Measurements from ENCODE around the gene LENG9.

LENG9 gene

GRCh38 chr19:54456423-54457373, 6.9 kb downstream of the LENG9 start:
- Histone ChIP-seq H3K79me1 (ENCODE audit: low read depth, low read length) (peaks cover 31% of the 10 kb centered on the region), H3K4me2 (ENCODE audit: insufficient read depth, low read length, poor library complexity, severe bottlenecking) (no peak overlapping the region), H3K4me3 (ENCODE audit: low read length in 2 of 2) (no peak overlapping the region), H2BK5ac (ENCODE audit: low read length) (peak overlapping the region; percentile 39), H3K27me3 (ENCODE audit: control insufficient read depth in 3 of 3, insufficient read depth in 3 of 3, low read depth in 1 of 3, low read length in 3 of 3) (no peaks in the 10 kb centered on the region), H3K4me1 (ENCODE audit: control insufficient read depth in 2 of 2, insufficient read depth in 1 of 2, low read depth in 1 of 2, low read length in 2 of 2) (no peaks in the 10 kb centered on the region), H4K91ac (ENCODE audit: low read depth, low read length, poor library complexity) (no peak overlapping the region), H3K27ac (replicated peaks; ENCODE audit: low read length) (no peak overlapping the region), H2AFZ (ENCODE audit: low read length) (no peak overlapping the region), H3K9ac (ENCODE audit: low read depth, low read length, poor library complexity) (no peak overlapping the region), H3K23ac (ENCODE audit: low read depth, low read length, poor library complexity) (peak overlapping the region; percentile 95), H2BK12ac (ENCODE audit: low read length) (peak overlapping the region; percentile 41), H3K9me3 (replicated peaks in 1 of 2; ENCODE audit: control insufficient read depth in 2 of 2, insufficient read depth in 1 of 2, low read depth in 1 of 2, low read length in 2 of 2) (no peaks in the 10 kb centered on the region), H3K36me3 (replicated peaks in 1 of 2; ENCODE audit: control insufficient read depth in 2 of 2, insufficient read depth in 2 of 2, low read length in 2 of 2) (peaks cover 85 to 96% of the 10 kb centered on the region in 2 donors), H2BK15ac (ENCODE audit: low read length) (no peak overlapping the region), H4K8ac (ENCODE audit: low read depth, low read length) (no peak overlapping the region), H2AK5ac (ENCODE audit: low read depth, low read length) (no peak overlapping the region), H2BK120ac (ENCODE audit: low read depth, low read length) (no peak overlapping the region), H3K14ac (ENCODE audit: low read length) (no peak overlapping the region), H3K4ac (ENCODE audit: low read length) (no peak overlapping the region), H3K18ac (ENCODE audit: low read length) (no peak overlapping the region)
- no CpG with 5 or more reads among the region's 51 CpGs for WGBS, 2 donors (ENCODE audit: extremely low coverage in 2 of 2, insufficient read length in 2 of 2, insufficient replicate concordance in 1 of 2)
- no peak for DNase-seq (ENCODE audit: low spot score)

GRCh38 chr19:54455786-54456422, 7.7 kb downstream of the LENG9 start:
- Histone ChIP-seq H3K4me1 (ENCODE audit: control insufficient read depth in 2 of 2, insufficient read depth in 1 of 2, low read depth in 1 of 2, low read length in 2 of 2) (no peaks in the 10 kb centered on the region), H2BK5ac (ENCODE audit: low read length) (peak overlapping the region; percentile 13), H2AFZ (ENCODE audit: low read length) (no peak overlapping the region), H4K8ac (ENCODE audit: low read depth, low read length) (no peak overlapping the region), H3K18ac (ENCODE audit: low read length) (no peak overlapping the region), H3K36me3 (replicated peaks in 1 of 2; ENCODE audit: control insufficient read depth in 2 of 2, insufficient read depth in 2 of 2, low read length in 2 of 2) (peaks cover 88 to 96% of the 10 kb centered on the region in 2 donors), H3K9me3 (replicated peaks in 1 of 2; ENCODE audit: control insufficient read depth in 2 of 2, insufficient read depth in 1 of 2, low read depth in 1 of 2, low read length in 2 of 2) (no peaks in the 10 kb centered on the region), H3K14ac (ENCODE audit: low read length) (no peak overlapping the region), H4K91ac (ENCODE audit: low read depth, low read length, poor library complexity) (no peak overlapping the region), H2BK15ac (ENCODE audit: low read length) (no peak overlapping the region), H3K27ac (replicated peaks; ENCODE audit: low read length) (no peak overlapping the region), H2BK120ac (ENCODE audit: low read depth, low read length) (no peak overlapping the region), H3K9ac (ENCODE audit: low read depth, low read length, poor library complexity) (no peak overlapping the region), H3K4ac (ENCODE audit: low read length) (no peak overlapping the region), H3K4me2 (ENCODE audit: insufficient read depth, low read length, poor library complexity, severe bottlenecking) (no peak overlapping the region), H3K23ac (ENCODE audit: low read depth, low read length, poor library complexity) (no peak overlapping the region), H3K27me3 (ENCODE audit: control insufficient read depth in 3 of 3, insufficient read depth in 3 of 3, low read depth in 1 of 3, low read length in 3 of 3) (no peaks in the 10 kb centered on the region), H2AK5ac (ENCODE audit: low read depth, low read length) (no peak overlapping the region), H2BK12ac (ENCODE audit: low read length) (no peak overlapping the region), H3K4me3 (ENCODE audit: low read length in 2 of 2) (no peak overlapping the region), H3K79me1 (ENCODE audit: low read depth, low read length) (peaks cover 37% of the 10 kb centered on the region)
- DNase-seq (ENCODE audit: low spot score), result no peak
- whole genome bisulfite sequencing, 2 donors (ENCODE audit: extremely low coverage in 2 of 2, insufficient read length in 2 of 2, insufficient replicate concordance in 1 of 2), result no CpG with 5 or more reads among the region's 40 CpGs

- DNase-seq (ENCODE audit: low spot score), result no peak
- Histone ChIP-seq H2AK5ac (ENCODE audit: low read depth, low read length) (no peak overlapping the region), H3K36me3 (replicated peaks in 1 of 2; ENCODE audit: control insufficient read depth in 2 of 2, insufficient read depth in 2 of 2, low read length in 2 of 2) (peaks cover 87 to 99% of the 10 kb centered on the region in 2 donors), H4K91ac (ENCODE audit: low read depth, low read length, poor library complexity) (no peak overlapping the region), H2BK120ac (ENCODE audit: low read depth, low read length) (no peak overlapping the region), H3K4ac (ENCODE audit: low read length) (no peak overlapping the region), H2BK5ac (ENCODE audit: low read length) (no peak overlapping the region), H2BK15ac (ENCODE audit: low read length) (no peak overlapping the region), H3K9ac (ENCODE audit: low read depth, low read length, poor library complexity) (no peak overlapping the region), H3K27me3 (ENCODE audit: control insufficient read depth in 3 of 3, insufficient read depth in 3 of 3, low read depth in 1 of 3, low read length in 3 of 3) (no peaks in the 10 kb centered on the region), H2AFZ (ENCODE audit: low read length) (no peak overlapping the region), H3K14ac (ENCODE audit: low read length) (no peak overlapping the region), H3K79me1 (ENCODE audit: low read depth, low read length) (peaks cover 38% of the 10 kb centered on the region), H3K18ac (ENCODE audit: low read length) (no peak overlapping the region), H3K27ac (replicated peaks; ENCODE audit: low read length) (no peak overlapping the region), H3K23ac (ENCODE audit: low read depth, low read length, poor library complexity) (peak overlapping the region; percentile 20), H2BK12ac (ENCODE audit: low read length) (no peak overlapping the region), H3K9me3 (replicated peaks in 1 of 2; ENCODE audit: control insufficient read depth in 2 of 2, insufficient read depth in 1 of 2, low read depth in 1 of 2, low read length in 2 of 2) (no peaks in the 10 kb centered on the region), H3K4me2 (ENCODE audit: insufficient read depth, low read length, poor library complexity, severe bottlenecking) (no peak overlapping the region), H3K4me3 (ENCODE audit: low read length in 2 of 2) (no peak overlapping the region), H3K4me1 (ENCODE audit: control insufficient read depth in 2 of 2, insufficient read depth in 1 of 2, low read depth in 1 of 2, low read length in 2 of 2) (peaks cover 0 to 2% of the 10 kb centered on the region in 2 donors), H4K8ac (ENCODE audit: low read depth, low read length) (no peak overlapping the region)
- WGBS, 2 donors (ENCODE audit: extremely low coverage in 2 of 2, insufficient read length in 2 of 2, insufficient replicate concordance in 1 of 2), result no CpG with 5 or more reads among the region's 33 CpGs
Measured at GRCh38 chr19:54454781-54455675, 8.6 kb downstream of the LENG9 start.
